RWPE2 (cell line): ENCODE measurements around the gene HOXD4.

Experiments
- ATAC-seq: fragments of 200-7000 bp; cut with Tn5 transposase; 3 replicates; pipeline ENCODE4 v1.9.1; 2021; ENCODE audit warnings: low read depth
- DNase-seq: peaks from one replicate; pipeline ENCODE4 v3.0.0-alpha.2; 2020; ENCODE audit warnings: low spot score
- H3K27ac ChIP-seq: fragments of 450-650 bp; 2 replicates; pipeline ENCODE4 v1.5.1; 2017; ENCODE audit warnings: mild to moderate bottlenecking; ENCODE audit not compliant: poor library complexity, severe bottlenecking
- H3K27me3 ChIP-seq: fragments of 250-450 bp; sonication (Bioruptor Pico); 2 replicates; pipeline ENCODE4 v1.5.1; 2021; ENCODE audit warnings: mild to moderate bottlenecking, moderate library complexity; ENCODE audit not compliant: insufficient read depth, poor library complexity, severe bottlenecking
- H3K36me3 ChIP-seq: fragments of 250-450 bp; sonication (Bioruptor Pico); 2 replicates; pipeline ENCODE4 v1.5.1; 2020; ENCODE audit warnings: low read depth, mild to moderate bottlenecking, moderate library complexity
- H3K4me1 ChIP-seq: fragments of 250-450 bp; sonication (Bioruptor Pico); 2 replicates; pipeline ENCODE4 v1.5.1; 2021; ENCODE audit warnings: mild to moderate bottlenecking, moderate library complexity; ENCODE audit not compliant: insufficient read depth, poor library complexity, severe bottlenecking
- H3K4me3 ChIP-seq: fragments of 250-450 bp; sonication (Bioruptor Pico); 2 replicates; pipeline ENCODE4 v1.5.1; 2021; ENCODE audit warnings: mild to moderate bottlenecking, moderate library complexity; ENCODE audit not compliant: severe bottlenecking
- H3K9me3 ChIP-seq: fragments of 250-450 bp; sonication (Bioruptor Pico); 2 replicates; pipeline ENCODE4 v1.5.1; 2021; ENCODE audit warnings: mild to moderate bottlenecking, moderate library complexity; ENCODE audit not compliant: severe bottlenecking
- TF ChIP-seq, protein P1 (sequence below): fragments of 450-650 bp; IDR thresholded peaks from one replicate; pipeline ENCODE4 v1.5.1; 2017; ENCODE audit warnings: mild to moderate bottlenecking, moderate library complexity; ENCODE audit not compliant: poor library complexity, severe bottlenecking

Gene HOXD4

DNA sequence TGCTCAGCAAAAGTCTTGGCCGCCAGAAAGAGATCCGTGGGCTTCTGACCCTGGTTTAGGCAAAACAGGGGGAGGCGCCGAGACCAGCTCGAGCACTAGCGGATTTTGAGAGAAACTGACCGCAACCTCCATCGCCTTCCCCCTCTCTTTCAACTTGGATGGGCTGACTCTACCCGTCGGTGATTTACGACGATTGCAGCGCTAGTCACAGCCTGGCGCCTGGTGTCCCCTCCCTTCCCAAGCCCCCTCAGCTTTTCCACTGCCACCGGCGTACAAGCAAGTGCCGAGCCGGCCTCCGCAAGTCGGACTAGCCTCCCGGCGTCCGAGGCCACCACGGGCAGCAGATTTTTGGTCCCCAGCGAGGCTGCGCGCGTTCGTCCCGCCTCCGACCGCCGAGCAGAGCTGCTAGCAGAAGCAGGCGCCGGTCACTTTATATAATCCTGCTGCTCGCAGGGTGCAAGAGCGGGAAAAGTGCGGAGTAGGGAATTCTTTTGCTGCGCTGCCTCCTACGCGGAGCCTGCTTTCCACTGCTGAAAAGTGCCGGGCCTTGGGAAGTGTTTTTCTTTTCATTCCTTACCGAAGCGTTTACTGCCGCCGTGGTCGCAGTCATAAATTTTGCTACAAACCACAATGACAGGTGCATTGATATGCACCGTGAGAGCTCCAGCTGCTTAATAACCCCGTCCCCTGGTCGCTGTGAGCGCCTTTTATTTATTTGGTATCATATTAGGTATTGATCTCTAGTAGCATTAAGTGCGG, 13.4 kb downstream of the HOXD4 start:
- peaks cover 65% of the 10 kb centered on the region for H3K27me3 ChIP-seq
- H3K4me1 ChIP-seq, result no peaks in the 10 kb centered on the region
- DNase-seq, result no peak
- no peaks in the 10 kb centered on the region for H3K9me3 ChIP-seq
- H3K27ac ChIP-seq, result no peak overlapping the region
- no peak overlapping the region for H3K4me3 ChIP-seq
- ATAC-seq, result no peak
- no peaks in the 10 kb centered on the region for H3K36me3 ChIP-seq
- TF ChIP-seq, protein P1, sequence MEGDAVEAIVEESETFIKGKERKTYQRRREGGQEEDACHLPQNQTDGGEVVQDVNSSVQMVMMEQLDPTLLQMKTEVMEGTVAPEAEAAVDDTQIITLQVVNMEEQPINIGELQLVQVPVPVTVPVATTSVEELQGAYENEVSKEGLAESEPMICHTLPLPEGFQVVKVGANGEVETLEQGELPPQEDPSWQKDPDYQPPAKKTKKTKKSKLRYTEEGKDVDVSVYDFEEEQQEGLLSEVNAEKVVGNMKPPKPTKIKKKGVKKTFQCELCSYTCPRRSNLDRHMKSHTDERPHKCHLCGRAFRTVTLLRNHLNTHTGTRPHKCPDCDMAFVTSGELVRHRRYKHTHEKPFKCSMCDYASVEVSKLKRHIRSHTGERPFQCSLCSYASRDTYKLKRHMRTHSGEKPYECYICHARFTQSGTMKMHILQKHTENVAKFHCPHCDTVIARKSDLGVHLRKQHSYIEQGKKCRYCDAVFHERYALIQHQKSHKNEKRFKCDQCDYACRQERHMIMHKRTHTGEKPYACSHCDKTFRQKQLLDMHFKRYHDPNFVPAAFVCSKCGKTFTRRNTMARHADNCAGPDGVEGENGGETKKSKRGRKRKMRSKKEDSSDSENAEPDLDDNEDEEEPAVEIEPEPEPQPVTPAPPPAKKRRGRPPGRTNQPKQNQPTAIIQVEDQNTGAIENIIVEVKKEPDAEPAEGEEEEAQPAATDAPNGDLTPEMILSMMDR, result no peak

DNA sequence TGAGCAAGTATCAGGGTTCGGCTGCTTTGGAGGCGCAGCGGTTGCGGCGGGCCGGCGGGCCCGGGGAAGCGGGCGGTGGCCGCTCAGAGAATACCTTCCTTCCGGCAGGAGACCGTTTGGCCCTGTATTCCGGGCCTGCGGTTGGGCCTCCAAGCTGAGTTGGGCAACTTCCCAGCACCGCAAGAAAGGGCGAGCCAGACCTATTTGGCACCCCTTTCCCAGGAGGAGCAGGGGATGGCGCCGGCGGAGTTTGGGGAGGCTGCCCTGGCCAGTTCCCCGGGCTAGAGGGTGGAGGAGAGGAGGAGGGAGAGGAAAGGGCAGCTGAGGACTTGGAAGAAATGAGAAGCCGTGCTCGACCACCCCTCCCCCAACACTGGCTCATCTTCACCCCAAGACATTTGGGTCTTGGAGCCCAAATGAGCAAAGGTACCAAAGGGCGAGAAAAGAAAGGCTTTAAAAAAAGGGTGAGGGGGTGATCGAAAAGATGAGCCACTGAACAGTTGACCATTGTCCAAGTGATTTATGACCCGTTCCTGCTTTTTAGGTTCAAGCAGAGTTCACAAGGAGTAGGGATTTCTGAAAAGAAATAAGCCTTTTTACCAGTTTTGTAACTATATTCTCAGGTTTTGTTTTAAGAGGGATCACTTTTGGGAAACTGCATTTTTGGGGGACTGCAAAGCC, 14.2 kb downstream of the HOXD4 start:
- peaks cover 58% of the 10 kb centered on the region for H3K27me3 ChIP-seq
- H3K27ac ChIP-seq, result no peak overlapping the region
- DNase-seq (no peak), ATAC-seq (no peak)
- H3K4me3 ChIP-seq, result no peak overlapping the region
- H3K4me1 ChIP-seq, result no peaks in the 10 kb centered on the region
- H3K36me3 ChIP-seq, result no peaks in the 10 kb centered on the region
- no peaks in the 10 kb centered on the region for H3K9me3 ChIP-seq
- TF ChIP-seq, protein P1, result no peak

DNA sequence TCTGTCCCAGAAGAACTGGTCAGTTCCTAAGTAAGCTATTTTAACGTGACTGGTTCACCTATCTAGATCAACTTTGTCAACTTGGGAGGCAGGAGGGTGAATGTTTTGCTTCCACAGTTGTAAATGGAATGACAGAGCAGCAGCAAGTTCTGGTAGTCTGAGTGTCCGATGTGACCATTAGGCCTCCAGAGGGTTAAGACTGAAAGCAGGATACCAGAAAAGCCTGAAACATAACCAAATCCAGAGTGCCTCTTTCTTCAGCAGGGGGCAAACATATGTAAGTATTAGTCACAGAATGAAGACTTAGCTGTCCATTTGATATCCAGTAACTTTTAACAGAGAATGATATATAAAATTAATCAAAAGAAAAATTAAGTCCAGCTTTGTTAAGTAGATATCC, 14.9 kb downstream of the HOXD4 start:
- TF ChIP-seq, protein P1, result no peak
- DNase-seq (no peak), ATAC-seq (no peak)
- Histone ChIP-seq H3K27ac (no peak overlapping the region), H3K9me3 (no peaks in the 10 kb centered on the region), H3K27me3 (peaks cover 50% of the 10 kb centered on the region), H3K36me3 (no peaks in the 10 kb centered on the region), H3K4me3 (no peak overlapping the region), H3K4me1 (no peaks in the 10 kb centered on the region)

DNA sequence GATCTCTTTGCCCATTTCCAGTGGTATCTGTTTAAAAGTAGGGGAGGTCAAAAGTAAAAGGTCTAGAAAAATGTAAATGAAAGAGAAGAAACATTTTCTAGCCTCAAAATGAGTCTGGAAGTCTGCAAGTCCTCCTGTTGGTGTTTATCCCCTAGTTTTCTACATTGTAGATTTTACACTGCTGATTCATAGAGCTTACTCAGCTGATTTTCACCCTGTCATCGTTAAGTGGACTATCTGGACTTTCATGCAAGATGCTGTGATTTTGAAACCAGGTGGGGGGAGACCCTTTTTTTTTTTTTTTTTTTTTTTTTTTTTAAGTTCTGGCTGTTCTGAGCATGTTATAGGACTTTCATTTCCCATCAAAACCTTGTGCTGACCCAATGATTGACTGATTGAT, 16.0 kb downstream of the HOXD4 start:
- TF ChIP-seq, protein P1, result no peak
- Histone ChIP-seq H3K4me1 (no peaks in the 10 kb centered on the region), H3K27ac (no peak overlapping the region), H3K9me3 (no peaks in the 10 kb centered on the region), H3K27me3 (peaks cover 39% of the 10 kb centered on the region), H3K4me3 (no peak overlapping the region), H3K36me3 (no peaks in the 10 kb centered on the region)
- DNase-seq, result no peak
- no peak for ATAC-seq

DNA sequence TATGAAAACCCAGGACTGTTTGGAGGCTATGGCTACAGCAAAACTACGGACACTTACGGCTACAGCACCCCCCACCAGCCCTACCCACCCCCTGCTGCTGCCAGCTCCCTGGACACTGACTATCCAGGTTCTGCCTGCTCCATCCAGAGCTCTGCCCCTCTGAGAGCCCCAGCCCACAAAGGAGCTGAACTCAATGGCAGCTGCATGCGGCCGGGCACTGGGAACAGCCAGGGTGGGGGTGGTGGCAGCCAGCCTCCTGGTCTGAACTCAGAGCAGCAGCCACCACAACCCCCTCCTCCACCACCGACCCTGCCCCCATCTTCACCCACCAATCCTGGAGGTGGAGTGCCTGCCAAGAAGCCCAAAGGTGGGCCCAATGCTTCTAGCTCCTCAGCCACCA, 17.8 kb downstream of the HOXD4 start:
- Histone ChIP-seq H3K27me3 (peaks cover 22% of the 10 kb centered on the region), H3K4me3 (no peak overlapping the region), H3K36me3 (no peaks in the 10 kb centered on the region), H3K27ac (no peak overlapping the region), H3K4me1 (no peaks in the 10 kb centered on the region), H3K9me3 (no peaks in the 10 kb centered on the region)
- TF ChIP-seq, protein P1, result no peak
- DNase-seq, result no peak
- ATAC-seq, result no peak
